HG03095 (cell line): Measurements from ENCODE around the gene MUC22.
"Not testable (repeated sequence)": the region's sequence is repeated elsewhere in the genome, so short reads cannot be mapped to it uniquely, and the experiment has no call there.

Experiments used
- ATAC-seq: cut with Tn5 transposase; IDR thresholded peaks from one replicate; pipeline ENCODE4 v1.9.1; 2021; ENCODE audit warnings: moderate library complexity; ENCODE audit not compliant: unreplicated experiment

MUC22 gene

GRCh38 chr6:31035862-31036497 is 25.7 kb downstream of the MUC22 start:
- no peak for ATAC-seq

GRCh38 chr6:31037169-31037568 is 26.9 kb downstream of the MUC22 start:
- ATAC-seq: no peak

GRCh38 chr6:31037682-31038081 is 27.4 kb downstream of the MUC22 start:
- ATAC-seq: no peak

GRCh38 chr6:31038559-31038958 is 28.3 kb downstream of the MUC22 start:
- no peak for ATAC-seq

- ATAC-seq: no peak
Observed at GRCh38 chr6:31040801-31041200, 30.5 kb downstream of the MUC22 start.

- no peak for ATAC-seq
Observed at GRCh38 chr6:31041372-31041974, 31.2 kb downstream of the MUC22 start.

- no peak for ATAC-seq
Observed at GRCh38 chr6:31042806-31043205, 32.5 kb downstream of the MUC22 start.

- ATAC-seq: no peak
Observed at GRCh38 chr6:31048099-31048498, 37.8 kb downstream of the MUC22 start.

- no peak for ATAC-seq
Observed at GRCh38 chr6:31049518-31049917, 39.2 kb downstream of the MUC22 start.

GRCh38 chr6:31053187-31053586 is 42.9 kb downstream of the MUC22 start:
- ATAC-seq: not testable (repeated sequence)

GRCh38 chr6:31053873-31054272 is 43.6 kb downstream of the MUC22 start:
- ATAC-seq: no peak

GRCh38 chr6:31055441-31055840 is 45.2 kb downstream of the MUC22 start:
- no peak for ATAC-seq

- no peak for ATAC-seq
Observed at GRCh38 chr6:31057426-31058003, 47.2 kb downstream of the MUC22 start.

GRCh38 chr6:31058128-31058894 is 48.0 kb downstream of the MUC22 start:
- no peak for ATAC-seq

GRCh38 chr6:31060145-31060544 is 49.9 kb downstream of the MUC22 start:
- no peak for ATAC-seq

- ATAC-seq: no peak
Observed at GRCh38 chr6:31063906-31064435, 53.7 kb downstream of the MUC22 start.

- ATAC-seq: no peak
Observed at GRCh38 chr6:31065556-31065955, 55.3 kb downstream of the MUC22 start.

- not testable (repeated sequence) for ATAC-seq
Observed at GRCh38 chr6:31067028-31067427, 56.8 kb downstream of the MUC22 start.

GRCh38 chr6:31067891-31068668 is 57.8 kb downstream of the MUC22 start:
- ATAC-seq: not testable (repeated sequence)

- ATAC-seq: peak; percentile 49
Observed at GRCh38 chr6:31068669-31069340, 58.5 kb downstream of the MUC22 start.
